NCI-H1105 treated with DMSO at 0.1 percent for 48 hours (cell line): ENCODE measurements around the gene IGSF9.

Experiments
- DNase-seq: peaks from one replicate; lab custom pipeline; 2025; lab: John Stamatoyannopoulos, UW

The IGSF9 gene, protein sequence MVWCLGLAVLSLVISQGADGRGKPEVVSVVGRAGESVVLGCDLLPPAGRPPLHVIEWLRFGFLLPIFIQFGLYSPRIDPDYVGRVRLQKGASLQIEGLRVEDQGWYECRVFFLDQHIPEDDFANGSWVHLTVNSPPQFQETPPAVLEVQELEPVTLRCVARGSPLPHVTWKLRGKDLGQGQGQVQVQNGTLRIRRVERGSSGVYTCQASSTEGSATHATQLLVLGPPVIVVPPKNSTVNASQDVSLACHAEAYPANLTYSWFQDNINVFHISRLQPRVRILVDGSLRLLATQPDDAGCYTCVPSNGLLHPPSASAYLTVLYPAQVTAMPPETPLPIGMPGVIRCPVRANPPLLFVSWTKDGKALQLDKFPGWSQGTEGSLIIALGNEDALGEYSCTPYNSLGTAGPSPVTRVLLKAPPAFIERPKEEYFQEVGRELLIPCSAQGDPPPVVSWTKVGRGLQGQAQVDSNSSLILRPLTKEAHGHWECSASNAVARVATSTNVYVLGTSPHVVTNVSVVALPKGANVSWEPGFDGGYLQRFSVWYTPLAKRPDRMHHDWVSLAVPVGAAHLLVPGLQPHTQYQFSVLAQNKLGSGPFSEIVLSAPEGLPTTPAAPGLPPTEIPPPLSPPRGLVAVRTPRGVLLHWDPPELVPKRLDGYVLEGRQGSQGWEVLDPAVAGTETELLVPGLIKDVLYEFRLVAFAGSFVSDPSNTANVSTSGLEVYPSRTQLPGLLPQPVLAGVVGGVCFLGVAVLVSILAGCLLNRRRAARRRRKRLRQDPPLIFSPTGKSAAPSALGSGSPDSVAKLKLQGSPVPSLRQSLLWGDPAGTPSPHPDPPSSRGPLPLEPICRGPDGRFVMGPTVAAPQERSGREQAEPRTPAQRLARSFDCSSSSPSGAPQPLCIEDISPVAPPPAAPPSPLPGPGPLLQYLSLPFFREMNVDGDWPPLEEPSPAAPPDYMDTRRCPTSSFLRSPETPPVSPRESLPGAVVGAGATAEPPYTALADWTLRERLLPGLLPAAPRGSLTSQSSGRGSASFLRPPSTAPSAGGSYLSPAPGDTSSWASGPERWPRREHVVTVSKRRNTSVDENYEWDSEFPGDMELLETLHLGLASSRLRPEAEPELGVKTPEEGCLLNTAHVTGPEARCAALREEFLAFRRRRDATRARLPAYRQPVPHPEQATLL

DNA sequence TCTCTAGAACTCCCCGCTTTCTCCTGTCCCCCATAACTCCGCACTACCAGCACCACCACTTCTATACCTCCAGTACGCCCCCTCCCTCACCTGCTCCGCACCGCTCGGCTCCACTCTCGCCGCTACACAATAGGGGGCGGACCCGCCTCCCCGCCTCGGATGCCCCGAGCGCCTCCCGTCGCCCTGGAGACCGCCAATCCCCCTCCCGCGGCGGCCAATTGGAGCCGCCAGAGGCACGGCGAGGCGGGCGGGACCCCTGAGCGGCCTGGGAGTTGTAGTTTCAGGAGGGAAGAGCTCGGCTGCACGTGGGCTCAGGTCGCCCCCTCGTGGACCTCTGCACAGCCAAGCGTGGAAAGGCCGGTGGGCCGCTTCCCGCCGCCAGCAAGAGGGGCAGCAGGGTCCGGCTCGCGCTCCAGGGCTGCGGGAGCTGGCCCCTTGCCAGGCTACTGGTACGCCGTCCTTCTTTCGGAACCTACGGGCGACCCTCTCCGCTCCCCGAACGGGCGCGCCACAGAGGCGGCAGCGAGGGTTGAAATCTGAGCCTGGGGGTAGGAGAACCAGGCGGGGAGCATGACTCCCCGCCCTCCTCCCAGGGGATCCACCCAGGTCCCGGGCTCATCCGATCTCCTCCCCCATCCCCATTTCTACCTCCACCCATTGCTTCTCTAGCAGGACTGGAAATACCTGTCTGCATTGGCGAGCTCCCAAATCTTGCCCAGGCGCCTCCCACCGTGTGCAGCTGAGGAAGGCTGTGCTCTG lies at the start of gene IGSF9:
Gene IGSF9, minus strand, starts transcription at position 131 of the 759 bp plus-strand sequence. CDS start 2,159 bp downstream, outside the sequence.
- DNase-seq, result peak; percentile 97

DNA sequence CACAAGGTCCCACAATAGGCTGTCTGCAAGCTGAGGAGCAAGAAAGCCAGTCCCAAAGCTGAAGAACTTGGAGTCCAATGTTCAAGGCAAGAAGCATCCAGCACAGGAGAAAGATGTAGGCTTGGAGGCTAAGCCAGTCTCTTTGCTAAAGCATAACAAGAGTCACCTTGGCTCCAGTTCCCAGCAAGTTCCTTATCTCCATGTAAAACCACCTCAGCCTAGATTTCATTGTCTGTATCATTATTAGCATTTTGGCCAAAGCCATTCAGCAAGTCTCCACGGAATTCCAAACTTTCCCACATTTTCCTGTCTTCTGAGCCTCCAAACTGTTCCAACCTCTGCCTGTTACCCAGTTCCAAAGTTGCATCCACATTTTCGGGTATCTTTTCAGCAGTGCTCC lies 49.5 kb upstream of the IGSF9 start:
- DNase-seq, result no peak

DNA sequence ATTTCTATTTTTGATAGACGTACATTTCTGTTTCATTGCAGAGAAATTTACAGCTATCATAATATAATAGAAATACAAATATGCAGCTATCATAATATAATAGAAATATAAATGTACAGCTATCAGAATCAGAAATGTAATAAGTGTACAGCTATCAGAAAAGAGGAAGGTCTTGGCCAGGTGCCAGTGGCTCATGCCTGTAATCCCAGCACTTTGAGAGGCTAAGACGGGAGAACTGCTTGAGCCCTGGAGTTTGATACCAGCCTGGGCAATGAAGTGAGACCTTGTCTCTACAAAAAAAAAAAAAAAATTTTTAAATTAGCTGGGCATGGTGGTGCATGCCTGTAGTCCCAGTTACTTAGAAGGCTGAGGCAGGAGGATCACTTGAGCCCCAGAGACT lies 48.5 kb upstream of the IGSF9 start:
- DNase-seq, result peak; percentile 9

DNA sequence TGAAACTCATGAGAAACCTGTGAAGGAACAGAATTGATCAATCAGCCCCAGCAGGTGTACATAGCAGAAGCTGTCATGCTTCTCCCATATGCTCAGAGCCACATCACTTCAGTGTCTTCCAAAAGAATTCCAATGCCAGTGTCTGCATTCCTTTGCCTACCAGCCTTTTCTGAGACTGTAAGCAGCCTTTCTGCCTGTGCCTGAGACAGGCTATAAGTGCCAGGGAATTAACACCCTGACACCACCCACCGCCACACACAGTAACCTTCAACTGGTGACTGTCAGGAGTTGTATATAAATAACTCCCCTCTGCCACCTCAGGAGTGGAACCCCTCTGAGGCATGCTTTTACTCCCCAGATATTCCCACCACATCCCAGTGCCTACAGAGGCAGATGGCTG lies 46.7 kb upstream of the IGSF9 start:
- no peak for DNase-seq

DNA sequence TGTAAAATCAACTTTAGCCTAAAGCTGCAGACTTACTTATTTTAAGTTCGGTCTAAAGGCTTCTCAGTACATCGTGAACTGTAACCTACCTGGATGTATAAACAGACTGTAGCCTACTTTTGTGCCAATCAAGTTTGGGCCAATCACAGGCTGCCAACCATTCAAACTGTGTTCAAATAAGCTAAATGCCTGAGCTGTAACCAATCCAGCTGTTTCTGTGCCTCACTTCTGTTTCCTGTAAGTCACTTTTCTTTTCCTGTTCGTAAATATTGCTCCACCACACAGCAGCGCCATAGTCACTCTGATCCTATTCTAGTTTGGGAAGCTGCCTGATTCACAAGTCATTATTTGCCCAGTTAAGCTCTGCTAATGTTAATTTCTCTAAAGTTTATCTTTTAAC lies 46.1 kb upstream of the IGSF9 start:
- DNase-seq, result no peak

DNA sequence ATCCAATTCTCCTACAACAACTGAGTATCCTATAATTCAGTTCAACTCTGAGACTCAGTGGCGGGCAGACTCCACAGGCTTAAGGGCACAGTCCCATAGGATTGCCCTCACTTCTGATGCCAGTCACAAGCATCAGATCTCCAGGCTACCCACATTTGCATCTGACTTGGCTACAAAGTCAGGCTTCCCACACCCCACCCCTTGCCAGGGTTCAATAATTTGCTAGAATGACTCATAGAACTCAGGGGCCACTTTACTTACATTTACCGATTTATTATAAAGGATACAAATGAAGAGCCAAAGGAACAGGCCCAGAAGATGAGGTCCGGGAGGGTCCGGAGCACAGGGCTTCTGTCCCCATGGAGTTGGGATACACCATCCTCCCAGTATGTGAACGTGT lies 44.6 kb upstream of the IGSF9 start:
- no peak for DNase-seq

DNA sequence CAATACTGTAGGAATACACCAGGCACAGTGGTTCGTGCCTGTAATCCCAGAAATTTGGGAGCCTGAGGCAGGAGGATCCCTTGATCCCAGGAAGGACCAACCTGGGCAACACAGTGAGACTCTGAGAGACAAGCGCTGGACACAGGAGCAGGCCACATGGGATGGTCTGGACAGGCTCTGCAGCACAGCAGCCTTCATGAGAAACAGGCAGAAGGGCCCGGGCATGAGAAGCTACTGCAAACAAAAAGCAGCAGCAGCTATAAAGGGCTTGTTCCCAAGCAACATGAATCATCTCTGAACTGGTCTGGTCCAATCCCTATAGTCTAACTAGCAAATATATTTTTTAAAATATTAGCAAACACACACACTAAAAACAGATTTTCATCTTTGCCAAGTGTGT lies 44.2 kb upstream of the IGSF9 start:
- no peak for DNase-seq

DNA sequence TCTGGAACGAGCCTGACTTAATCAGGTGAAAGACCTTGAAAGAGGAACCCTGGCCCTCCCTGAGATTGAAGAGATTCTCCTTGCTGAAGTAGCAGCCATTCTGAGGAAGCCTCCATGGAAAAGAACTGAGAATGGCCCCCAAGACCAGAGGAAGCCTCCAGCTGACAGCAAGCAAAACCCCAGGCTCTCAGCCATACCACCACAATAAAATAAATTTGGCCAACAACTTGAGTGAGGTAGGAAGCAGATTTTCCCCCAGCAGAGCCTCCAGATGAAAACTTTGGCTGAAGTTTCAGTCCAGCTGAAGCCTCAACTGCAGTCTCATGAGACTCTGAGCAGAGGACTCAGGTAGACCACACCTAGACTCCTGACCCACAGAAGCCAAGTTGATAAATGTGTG lies 42.6 kb upstream of the IGSF9 start:
- no peak for DNase-seq

DNA sequence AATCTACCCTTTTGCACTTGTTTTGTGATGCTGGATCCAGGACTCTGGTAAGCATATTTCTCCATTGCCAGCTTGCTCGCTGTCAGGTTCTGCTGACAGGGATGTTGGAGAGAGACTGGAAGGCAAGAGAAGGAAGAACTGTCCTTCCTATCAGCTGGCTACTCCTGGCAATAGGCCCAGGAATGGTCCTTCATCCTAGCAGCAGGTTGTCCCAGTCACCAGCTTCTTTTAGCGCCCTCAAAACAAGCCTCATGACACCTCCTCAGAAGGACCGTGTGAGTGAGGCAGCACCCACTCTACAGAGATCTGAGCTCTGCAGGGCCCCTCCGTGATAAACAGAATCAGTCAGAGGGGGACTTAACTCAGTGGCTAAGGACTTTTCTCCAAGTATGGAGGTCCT lies 41.8 kb upstream of the IGSF9 start:
- DNase-seq, result no peak

DNA sequence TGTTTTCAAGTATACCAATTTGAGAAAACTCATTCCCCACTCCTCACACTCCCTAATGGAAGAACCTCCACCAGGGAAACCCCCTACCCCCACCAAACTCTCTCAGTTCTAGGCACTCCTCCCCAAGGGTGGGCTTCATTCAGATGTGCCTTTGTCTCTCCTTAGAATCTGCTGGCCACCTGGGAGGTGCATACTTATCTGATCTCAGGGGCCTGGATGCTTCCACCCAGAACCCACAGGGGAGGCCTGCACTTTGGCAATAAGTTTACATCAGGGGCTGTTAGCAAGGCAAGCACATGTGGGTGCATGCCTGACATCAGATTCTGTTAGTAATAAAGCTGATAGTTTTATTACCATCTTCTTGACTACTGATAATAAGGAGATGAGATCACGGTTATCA lies 41.1 kb upstream of the IGSF9 start:
- DNase-seq, result no peak

DNA sequence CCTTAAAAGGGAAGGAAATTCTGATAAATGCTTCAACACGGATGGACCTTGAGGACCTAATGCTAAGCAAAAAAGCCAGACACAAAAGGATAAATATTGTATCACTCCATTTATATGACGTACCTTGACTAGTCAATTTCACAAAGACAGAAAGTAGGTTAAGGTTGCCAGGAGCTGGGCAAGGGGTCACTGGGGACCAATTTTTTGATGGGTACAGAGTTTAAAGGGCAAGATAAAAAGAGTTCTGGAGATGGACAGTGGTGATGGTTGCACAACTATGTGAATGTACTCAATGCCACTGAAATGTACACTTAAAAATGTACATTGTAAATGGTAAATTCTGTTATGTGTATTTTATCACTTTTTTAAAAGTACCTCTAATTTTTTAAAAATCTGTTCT lies 40.7 kb upstream of the IGSF9 start:
- DNase-seq, result no peak

DNA sequence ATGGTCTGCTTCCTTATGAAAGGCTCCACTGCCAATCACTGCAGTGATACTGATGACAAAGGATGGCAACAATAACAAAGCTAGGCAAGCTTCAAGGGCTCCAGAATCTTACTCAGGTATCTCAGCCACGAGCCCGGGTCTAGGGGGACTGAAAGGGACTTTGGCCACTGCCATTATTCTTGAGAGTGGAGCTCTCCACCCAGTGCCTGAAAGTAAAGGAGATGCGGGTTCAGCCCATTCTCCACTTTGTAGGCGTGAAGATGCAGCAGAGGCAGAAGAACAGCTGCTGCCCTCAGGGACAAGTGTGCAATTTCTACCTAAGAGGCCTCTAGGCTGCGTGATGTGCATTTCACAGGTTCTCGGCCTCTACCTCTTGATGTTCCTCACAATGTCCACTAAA lies 40.1 kb upstream of the IGSF9 start:
- DNase-seq, result no peak

DNA sequence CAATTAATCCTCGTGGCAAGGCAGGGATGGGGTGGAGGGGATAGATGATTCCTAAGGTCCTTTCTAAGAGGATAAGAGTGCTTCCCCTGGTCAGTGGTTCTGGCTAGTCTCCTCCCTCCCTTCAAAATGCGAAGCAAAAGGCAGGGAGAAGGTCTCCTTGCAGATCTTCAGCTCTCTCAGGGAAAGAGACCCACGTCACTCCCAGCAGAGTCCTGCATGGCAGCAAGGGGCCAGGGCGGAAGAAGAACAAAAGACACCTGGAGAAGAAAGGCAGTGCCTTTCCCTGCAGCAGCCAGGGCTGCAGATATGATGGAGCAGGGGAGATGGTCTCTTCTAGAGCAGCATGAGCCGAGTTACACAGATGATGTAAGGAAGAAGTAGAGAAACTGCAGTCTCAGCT lies 38.3 kb upstream of the IGSF9 start:
- DNase-seq, result no peak

DNA sequence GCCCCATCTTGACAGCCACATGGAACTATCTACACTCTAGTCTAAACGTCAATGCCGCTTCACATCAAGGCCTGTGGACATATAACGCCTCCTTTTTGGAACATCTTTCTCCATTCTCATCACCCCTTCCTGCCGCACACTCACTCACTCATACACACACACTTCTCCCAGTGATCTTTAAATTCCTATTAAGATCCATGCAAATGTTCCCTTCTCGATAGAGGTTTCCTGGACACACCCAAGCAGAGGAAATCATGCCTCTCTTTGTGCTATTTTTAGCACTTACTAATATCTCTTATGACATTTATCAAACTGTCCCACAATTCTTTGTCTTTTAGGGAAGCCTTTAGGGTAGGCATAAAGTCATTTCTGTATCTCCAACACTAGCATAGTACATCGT lies 36.9 kb upstream of the IGSF9 start:
- DNase-seq, result no peak

DNA sequence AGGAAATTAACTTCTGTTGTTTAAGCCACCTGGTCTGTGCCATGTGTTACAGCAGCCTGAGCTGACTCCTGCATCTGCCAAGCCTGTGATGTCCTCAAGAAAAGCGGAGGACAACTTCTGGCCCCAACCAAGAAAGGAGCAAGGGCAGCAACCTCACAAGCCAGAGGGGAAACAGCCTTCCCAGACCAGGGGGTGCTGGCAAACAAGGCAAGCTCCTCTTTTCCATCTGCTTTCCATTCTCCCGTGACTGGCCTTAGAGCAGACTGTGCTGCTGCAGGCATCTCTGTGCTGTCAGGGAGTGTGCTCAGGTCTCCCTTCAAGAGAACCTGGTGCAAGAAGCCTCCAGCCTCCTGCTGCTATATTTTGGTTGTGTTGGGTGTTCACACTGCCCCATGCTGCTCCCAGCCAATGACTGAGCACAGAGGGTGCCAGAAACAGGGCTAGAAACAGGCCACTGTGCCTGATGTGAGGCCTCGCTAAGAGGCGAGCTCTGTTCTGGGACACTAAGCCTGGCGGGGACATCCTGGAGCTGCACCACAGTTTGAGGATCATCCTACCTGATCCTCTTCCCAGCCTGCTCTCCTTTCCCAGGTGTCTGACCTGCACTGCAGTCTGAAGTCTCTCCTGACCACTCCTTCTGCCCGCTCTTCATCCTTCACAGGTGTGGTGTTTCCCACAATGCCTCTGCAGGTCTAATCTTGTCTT lies 36.1 kb upstream of the IGSF9 start:
- DNase-seq, result no peak

DNA sequence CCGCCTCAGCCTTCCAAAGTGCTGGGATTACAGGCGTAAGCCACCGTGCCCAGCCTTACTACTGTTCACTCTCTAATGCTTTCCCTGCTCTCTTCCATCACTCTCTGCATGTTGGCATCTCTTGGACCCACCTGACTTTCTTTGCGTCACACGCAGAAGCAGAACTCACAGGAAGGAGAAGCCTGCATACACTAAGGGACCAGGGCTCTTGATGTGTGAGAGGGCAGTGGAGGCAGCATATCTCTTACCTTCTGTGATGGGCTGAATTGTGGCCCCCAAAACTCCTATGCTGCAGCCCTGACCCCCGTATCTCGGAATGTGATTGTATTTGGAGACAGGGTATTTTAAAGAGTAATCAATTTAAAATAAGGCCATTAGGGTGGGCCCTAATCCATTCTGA lies 35.4 kb upstream of the IGSF9 start:
- no peak for DNase-seq

DNA sequence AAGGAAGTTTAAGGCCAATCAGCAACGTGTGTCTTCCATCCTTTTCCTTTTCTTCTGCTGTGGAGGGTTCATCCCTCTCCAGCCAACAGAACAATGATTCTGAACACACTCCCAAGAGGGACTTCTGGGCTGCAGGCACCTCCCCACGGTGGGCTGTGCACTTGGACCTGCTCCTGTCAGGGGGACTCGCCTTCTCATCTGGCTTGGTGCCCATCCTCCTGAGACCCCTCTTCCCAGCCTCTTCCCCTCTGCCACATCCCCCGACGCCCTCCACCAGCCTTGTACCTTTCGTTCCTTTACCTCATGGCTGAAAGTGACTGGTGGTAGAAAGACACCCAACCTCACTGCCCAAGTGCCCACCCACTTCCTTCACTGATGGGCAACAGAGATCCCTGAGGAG lies 34.7 kb upstream of the IGSF9 start:
- DNase-seq, result no peak

DNA sequence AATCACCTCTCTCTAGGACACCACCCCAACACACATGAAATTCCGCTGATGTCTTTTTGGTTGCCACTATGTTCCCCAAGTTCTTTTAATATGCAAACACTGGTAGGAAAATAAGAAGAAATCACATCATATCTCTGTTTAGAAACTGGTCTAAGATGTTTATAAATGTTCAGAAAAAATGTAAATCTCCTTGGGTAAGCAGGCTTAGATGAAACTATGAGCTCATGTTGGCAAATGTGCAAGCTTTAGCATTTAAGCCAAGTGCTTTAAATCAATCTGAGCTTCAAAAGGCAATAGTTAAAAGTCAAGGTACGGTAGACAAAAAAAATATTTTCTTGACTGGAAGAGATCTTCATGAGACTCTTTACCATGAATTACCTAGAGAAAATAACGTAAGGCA lies 33.8 kb upstream of the IGSF9 start:
- DNase-seq, result no peak

DNA sequence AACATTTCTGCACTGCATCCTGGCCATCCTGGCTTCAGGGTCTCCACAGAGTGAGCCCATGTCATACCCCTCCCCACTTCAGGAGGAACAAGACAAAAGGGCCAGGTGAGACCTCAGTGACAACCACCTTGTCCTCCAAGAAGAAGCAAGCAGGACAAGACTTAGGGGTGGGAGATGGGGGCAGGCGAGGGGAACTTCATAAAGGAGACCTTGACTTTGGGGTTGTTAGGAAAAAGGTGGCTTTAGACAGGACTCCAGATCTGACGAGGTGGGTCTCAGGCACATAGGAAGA lies 32.6 kb upstream of the IGSF9 start:
- no peak for DNase-seq

DNA sequence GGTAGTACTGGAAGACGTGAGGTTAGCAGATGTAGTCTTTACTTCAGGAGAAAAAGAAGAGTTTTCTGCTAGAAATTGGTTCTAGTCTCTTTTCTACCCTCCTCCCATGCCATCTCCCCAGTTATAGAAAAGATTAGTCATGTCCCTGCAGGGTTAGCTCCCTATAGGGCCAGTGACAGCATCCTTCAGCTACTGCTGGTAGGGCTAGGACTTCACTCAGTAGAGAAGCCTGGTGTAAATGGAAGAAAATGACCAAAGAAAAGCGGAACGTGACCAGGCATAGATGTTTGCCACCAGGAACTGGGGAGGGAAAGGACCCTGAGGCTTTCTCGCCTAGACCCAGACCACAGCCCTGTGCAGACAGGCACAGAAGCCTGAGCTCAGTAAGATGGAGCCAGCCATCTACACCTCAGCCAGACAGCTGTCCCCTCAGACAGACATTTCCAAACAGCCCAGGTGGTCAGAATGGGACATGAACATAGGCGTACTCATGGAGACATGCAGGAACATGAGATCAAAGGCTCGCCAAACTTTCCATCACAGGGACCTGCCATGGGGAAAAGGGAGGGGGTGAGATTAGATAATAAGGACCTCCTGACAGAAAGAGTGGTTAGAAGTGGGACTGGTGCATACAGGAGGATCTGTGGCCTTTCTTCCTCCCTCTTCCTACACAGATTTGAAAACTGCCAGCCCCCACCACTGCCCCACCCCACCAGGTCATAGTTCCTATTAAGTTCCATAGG lies 32.1 kb upstream of the IGSF9 start:
- no peak for DNase-seq
